Fibroblast of the aortic adventitia (primary cell): Measurements from ENCODE around the gene FRAS1. TPM values are rescaled to one million over a fixed set of nuclear protein-coding genes. Genes with fewer than 3 reads are reported as not detected.
A peak's percentile ranks its signal among the peaks of the same experiment; 100 is the strongest.

Experiments
- DNase-seq: peaks from one replicate; pipeline ENCODE4 v3.0.0-alpha.2; 2010; ENCODE audit warnings: low read depth
- H3K4me3 ChIP-seq: 2 replicates; pipeline ENCODE4 v1.5.1; 2011; ENCODE audit warnings: low read depth, mild to moderate bottlenecking, control low read depth, low read length, moderate library complexity
- total RNA-seq: library from RNA; depleted of rRNA; stranded (reverse); fragments of >200 nt; gene quantifications from 2 replicates; pipeline ENCODE4 v1.2.3, GENCODE V29; 2012; ENCODE audit warnings: low replicate concordance
- TF ChIP-seq, protein P1 (sequence below): IDR thresholded peaks from 2 replicates; pipeline ENCODE4 v1.5.1; 2011; ENCODE audit warnings: mild to moderate bottlenecking, low read length, control low read depth, inconsistent platforms; ENCODE audit not compliant: insufficient read depth

Gene FRAS1
- total RNA-seq, 1 donor, result 1.9 TPM

GRCh38 chr4:78059524-78059889, 2.4 kb downstream of the FRAS1 start:
- H3K4me3 ChIP-seq, result peak overlapping the region; percentile 67
- peak; percentile 76 for DNase-seq
- TF ChIP-seq, protein P1, sequence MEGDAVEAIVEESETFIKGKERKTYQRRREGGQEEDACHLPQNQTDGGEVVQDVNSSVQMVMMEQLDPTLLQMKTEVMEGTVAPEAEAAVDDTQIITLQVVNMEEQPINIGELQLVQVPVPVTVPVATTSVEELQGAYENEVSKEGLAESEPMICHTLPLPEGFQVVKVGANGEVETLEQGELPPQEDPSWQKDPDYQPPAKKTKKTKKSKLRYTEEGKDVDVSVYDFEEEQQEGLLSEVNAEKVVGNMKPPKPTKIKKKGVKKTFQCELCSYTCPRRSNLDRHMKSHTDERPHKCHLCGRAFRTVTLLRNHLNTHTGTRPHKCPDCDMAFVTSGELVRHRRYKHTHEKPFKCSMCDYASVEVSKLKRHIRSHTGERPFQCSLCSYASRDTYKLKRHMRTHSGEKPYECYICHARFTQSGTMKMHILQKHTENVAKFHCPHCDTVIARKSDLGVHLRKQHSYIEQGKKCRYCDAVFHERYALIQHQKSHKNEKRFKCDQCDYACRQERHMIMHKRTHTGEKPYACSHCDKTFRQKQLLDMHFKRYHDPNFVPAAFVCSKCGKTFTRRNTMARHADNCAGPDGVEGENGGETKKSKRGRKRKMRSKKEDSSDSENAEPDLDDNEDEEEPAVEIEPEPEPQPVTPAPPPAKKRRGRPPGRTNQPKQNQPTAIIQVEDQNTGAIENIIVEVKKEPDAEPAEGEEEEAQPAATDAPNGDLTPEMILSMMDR, result peak; percentile 59

- H3K4me3 ChIP-seq, result no peak overlapping the region
- no peak for DNase-seq
- TF ChIP-seq, protein P1, result no peak
Observed at GRCh38 chr4:78059938-78060337, 2.8 kb downstream of the FRAS1 start.

DNA sequence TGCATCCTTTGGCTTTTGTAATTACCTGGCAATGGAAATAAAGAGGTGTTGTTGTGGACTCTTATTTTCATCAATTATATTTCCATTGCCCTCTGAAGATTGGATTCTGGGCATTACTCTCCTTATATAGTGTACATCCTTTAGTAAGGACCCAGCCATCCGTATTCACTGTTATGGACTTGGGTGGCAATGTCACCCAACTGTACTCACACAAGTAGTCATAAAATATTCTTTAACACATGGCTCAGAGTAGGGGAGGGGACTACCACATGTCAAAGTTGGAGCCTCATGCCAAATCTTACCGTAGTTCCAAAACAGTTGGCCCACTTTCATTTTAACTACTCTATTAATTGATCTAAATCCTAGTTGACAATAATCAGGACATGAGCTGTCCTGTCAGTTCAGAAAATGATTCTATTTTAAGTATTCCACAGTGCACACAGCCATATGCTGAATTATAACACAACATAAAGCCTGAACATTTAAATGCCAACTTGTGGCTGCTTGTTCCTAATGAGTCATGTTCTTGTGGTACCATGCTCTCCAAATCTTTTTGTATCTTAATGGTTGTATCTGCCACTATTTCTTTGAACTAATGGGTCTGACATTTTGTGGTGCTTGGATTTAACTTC, 4.9 kb downstream of the FRAS1 start:
- no peak for DNase-seq
- TF ChIP-seq, protein P1, result no peak
- H3K4me3 ChIP-seq, result no peak overlapping the region

DNA sequence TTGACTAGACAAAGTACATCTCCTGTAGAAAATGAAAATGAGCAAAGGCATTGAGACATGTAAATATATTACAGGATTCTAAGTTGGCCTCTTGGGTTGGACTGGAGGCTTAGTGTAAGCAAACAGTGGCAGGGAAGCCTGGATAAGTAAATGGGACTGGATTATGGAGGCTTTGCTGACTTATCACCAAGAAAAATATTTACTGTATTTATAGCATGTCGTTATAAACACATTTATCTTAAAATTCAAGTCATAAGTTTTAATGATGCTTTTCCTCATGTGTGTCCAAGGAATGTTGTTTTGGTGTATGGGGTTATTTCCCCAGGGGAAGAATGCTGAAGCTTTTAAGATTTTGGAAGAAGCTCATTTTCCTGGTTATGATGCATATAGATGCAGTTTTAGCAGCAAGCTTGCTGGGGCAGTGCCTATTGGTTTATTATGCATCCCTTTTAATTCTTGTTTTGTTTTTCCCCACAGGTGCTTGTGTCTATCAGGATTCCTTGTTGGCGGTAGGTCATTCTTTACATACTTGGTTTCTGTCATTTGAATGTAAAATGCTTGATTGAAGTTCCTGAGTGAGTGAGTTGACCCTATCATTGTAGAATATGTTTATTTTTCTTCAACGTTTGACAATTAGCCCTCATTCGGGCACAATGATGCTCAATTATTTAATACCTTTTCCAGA, 8.5 kb downstream of the FRAS1 start:
- DNase-seq, result no peak
- TF ChIP-seq, protein P1, result no peak
- H3K4me3 ChIP-seq, result no peak overlapping the region

DNA sequence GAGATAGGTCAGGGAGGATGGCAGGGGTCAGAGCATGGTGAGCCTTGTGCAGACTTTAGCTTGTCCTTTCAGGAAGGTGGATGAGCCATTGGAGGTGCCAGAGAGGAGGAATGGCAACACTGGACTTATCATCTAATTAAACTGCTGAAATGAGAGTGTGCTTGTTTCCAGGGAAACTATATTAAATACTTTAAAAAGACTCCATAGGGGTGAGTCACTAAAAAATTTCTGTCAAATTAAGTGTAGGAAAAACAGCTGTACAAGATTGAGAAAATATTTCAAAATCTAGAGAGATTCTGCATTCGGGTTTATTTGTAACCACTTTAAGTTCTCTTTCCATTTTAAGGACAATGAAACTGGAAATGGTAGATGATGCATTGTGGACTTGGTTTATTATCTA, 11.4 kb downstream of the FRAS1 start:
- H3K4me3 ChIP-seq, result no peak overlapping the region
- no peak for DNase-seq
- TF ChIP-seq, protein P1, result no peak

GRCh38 chr4:78069319-78069718, 12.2 kb downstream of the FRAS1 start:
- TF ChIP-seq, protein P1, result no peak
- H3K4me3 ChIP-seq, result no peak overlapping the region
- no peak for DNase-seq

- no peak for DNase-seq
- H3K4me3 ChIP-seq, result no peak overlapping the region
- TF ChIP-seq, protein P1, result no peak
Observed at GRCh38 chr4:78069859-78070258, 12.7 kb downstream of the FRAS1 start.
